ENCODE results near the gene VIL1.

DNA sequence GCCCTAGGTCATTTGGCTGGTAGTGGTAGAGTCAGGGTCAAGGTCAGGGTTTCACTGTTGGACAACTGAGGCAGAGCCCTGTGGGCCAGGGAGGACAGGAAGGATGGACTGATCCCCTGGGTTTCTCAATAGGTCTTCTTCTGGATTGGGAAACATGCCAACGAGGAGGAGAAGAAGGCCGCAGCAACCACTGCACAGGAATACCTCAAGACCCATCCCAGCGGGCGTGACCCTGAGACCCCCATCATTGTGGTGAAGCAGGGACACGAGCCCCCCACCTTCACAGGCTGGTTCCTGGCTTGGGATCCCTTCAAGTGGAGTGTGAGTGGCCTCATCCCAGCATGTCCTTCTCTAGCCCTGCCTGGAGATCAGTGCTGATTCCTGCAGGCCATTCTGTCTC lies 18.1 kb downstream of the VIL1 start:
- TF ChIP-seq, protein P1, sequence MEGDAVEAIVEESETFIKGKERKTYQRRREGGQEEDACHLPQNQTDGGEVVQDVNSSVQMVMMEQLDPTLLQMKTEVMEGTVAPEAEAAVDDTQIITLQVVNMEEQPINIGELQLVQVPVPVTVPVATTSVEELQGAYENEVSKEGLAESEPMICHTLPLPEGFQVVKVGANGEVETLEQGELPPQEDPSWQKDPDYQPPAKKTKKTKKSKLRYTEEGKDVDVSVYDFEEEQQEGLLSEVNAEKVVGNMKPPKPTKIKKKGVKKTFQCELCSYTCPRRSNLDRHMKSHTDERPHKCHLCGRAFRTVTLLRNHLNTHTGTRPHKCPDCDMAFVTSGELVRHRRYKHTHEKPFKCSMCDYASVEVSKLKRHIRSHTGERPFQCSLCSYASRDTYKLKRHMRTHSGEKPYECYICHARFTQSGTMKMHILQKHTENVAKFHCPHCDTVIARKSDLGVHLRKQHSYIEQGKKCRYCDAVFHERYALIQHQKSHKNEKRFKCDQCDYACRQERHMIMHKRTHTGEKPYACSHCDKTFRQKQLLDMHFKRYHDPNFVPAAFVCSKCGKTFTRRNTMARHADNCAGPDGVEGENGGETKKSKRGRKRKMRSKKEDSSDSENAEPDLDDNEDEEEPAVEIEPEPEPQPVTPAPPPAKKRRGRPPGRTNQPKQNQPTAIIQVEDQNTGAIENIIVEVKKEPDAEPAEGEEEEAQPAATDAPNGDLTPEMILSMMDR (IDR thresholded peaks at IDR 0.05) = no peak
- no peak for TF ChIP-seq EP300 (IDR thresholded peaks at IDR 0.05; ENCODE audit: low read depth)
- TF ChIP-seq POLR2AphosphoS5 (IDR thresholded peaks at IDR 0.05) = no peak
- no peak for TF ChIP-seq POLR2A (IDR thresholded peaks at IDR 0.05)
